OCI-LY1 (cell line): Measurements from ENCODE around the gene TOP3B.

Source experiments
- EZH2 ChIP-seq: fragments of 200-600 bp; sonication (generic), shearing (Covaris generic); IDR thresholded peaks from 2 replicates; pipeline ENCODE4 v1.8.0; 2017; ENCODE audit warnings: borderline replicate concordance, mixed run types, mild to moderate bottlenecking, antibody characterized with exemption, low read length, moderate library complexity, mixed read lengths
- TF ChIP-seq, protein P1 (sequence below): fragments of 200-600 bp; sonication (generic), shearing (Covaris generic); IDR thresholded peaks from 2 replicates; pipeline ENCODE4 v1.5.1; 2017; ENCODE audit warnings: mild to moderate bottlenecking, antibody characterized with exemption, low read length, moderate library complexity, mixed read lengths

DNA sequence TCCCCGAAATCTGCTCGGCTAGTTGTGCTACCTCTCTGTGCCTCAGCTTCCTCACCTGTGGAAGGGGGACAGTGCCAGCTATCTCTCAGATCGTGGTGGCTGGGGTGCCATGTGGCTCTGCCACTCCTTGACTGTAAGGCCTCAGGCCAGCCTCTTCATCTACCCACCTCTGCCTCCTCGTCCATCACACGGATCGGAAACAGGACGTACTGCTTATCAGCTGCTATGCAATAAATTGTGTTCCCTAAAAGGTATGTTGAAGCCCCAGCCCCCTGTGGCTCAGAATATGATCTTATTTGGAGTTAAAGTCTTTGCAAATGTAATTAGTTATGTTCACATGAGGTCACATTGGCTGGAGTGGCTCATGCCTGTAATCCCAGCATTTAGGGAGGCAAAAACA is 37.7 kb downstream of the TOP3B start:
- TF ChIP-seq, protein P1, sequence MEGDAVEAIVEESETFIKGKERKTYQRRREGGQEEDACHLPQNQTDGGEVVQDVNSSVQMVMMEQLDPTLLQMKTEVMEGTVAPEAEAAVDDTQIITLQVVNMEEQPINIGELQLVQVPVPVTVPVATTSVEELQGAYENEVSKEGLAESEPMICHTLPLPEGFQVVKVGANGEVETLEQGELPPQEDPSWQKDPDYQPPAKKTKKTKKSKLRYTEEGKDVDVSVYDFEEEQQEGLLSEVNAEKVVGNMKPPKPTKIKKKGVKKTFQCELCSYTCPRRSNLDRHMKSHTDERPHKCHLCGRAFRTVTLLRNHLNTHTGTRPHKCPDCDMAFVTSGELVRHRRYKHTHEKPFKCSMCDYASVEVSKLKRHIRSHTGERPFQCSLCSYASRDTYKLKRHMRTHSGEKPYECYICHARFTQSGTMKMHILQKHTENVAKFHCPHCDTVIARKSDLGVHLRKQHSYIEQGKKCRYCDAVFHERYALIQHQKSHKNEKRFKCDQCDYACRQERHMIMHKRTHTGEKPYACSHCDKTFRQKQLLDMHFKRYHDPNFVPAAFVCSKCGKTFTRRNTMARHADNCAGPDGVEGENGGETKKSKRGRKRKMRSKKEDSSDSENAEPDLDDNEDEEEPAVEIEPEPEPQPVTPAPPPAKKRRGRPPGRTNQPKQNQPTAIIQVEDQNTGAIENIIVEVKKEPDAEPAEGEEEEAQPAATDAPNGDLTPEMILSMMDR: no peak
- no peak for TF ChIP-seq EZH2
